GM20000 (cell line): ENCODE results near the gene SPP2.

Source experiments
- DNase-seq: peaks from one replicate; pipeline ENCODE4 v3.0.0; 2012; ENCODE audit warnings: low spot score
- TF ChIP-seq, protein P1 (sequence below): IDR thresholded peaks from 2 replicates; pipeline ENCODE4 v1.5.1; 2012; ENCODE audit warnings: mild to moderate bottlenecking, control low read depth; ENCODE audit errors: extremely low read depth, missing control alignments

The SPP2 gene

GRCh38 chr2:234015861-234016260, 34.6 kb upstream of the SPP2 start:
- TF ChIP-seq, protein P1, sequence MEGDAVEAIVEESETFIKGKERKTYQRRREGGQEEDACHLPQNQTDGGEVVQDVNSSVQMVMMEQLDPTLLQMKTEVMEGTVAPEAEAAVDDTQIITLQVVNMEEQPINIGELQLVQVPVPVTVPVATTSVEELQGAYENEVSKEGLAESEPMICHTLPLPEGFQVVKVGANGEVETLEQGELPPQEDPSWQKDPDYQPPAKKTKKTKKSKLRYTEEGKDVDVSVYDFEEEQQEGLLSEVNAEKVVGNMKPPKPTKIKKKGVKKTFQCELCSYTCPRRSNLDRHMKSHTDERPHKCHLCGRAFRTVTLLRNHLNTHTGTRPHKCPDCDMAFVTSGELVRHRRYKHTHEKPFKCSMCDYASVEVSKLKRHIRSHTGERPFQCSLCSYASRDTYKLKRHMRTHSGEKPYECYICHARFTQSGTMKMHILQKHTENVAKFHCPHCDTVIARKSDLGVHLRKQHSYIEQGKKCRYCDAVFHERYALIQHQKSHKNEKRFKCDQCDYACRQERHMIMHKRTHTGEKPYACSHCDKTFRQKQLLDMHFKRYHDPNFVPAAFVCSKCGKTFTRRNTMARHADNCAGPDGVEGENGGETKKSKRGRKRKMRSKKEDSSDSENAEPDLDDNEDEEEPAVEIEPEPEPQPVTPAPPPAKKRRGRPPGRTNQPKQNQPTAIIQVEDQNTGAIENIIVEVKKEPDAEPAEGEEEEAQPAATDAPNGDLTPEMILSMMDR: no peak
- DNase-seq: no peak

DNA sequence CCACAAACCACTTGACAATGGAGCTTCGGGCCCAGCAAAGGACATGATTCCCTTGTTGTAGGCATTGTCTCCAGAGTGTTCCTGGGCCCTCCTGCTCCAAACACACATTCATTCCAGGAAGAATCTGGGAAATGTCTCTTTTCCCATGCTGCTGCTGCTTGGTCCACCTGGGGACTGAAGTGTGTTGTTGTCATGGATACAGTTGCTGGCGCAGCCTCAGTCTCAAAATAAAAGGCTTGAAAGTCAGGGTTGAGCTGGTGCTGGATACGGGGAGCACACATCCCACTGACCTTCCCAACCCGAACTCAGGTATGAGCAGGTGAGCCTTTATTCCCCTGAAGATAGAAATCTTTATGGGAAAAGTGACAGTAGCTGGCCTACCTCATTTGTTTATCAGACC, 30.6 kb upstream of the SPP2 start:
- no peak for DNase-seq
- TF ChIP-seq, protein P1: no peak

- TF ChIP-seq, protein P1: no peak
- no peak for DNase-seq
Observed at GRCh38 chr2:234020332-234020731, 30.2 kb upstream of the SPP2 start.

- TF ChIP-seq, protein P1: no peak
- no peak for DNase-seq
Observed at GRCh38 chr2:234022424-234022823, 28.1 kb upstream of the SPP2 start.

GRCh38 chr2:234024304-234024703, 26.2 kb upstream of the SPP2 start:
- TF ChIP-seq, protein P1: no peak
- DNase-seq: no peak

DNA sequence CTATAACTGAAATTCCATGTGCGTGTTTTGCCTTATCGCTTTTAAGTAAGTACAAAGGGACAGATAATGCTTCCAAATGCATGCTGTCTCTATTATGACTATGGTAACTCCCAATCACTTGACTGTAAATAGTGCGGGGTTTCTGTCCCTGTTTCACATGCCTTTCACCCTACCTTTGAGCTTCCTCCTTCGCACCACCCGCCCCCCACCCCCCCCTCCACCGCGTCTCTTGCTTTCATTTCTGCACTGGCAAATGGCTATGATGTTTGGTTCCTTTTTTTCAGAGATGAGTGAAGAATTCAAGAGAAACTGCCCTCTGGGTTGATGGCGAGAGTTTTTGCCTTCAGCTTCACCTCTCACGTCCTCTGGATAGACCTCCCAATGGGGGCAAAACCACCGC, 25.0 kb upstream of the SPP2 start:
- TF ChIP-seq, protein P1: no peak
- peak; percentile 70 for DNase-seq

- TF ChIP-seq, protein P1: no peak
- no peak for DNase-seq
Observed at GRCh38 chr2:234025891-234026401, 24.6 kb upstream of the SPP2 start.
